Occipital lobe (tissue), 2 donors: Measurements from ENCODE around the gene H3-3A. TPM values are rescaled to one million over a fixed set of nuclear protein-coding genes. Genes with fewer than 3 reads are reported as not detected.

Source experiments
- DNase-seq: peaks from one replicate; lab custom pipeline; 2025; lab: John Stamatoyannopoulos, UW
- total RNA-seq: library from RNA; depleted of rRNA; stranded (reverse); fragments of >200 nt; gene quantifications from one replicate; pipeline ENCODE4 v1.2.3, GENCODE V29; 2014

H3-3A gene
- total RNA-seq, 1 donor from 2014 or later, result 371 TPM

DNA sequence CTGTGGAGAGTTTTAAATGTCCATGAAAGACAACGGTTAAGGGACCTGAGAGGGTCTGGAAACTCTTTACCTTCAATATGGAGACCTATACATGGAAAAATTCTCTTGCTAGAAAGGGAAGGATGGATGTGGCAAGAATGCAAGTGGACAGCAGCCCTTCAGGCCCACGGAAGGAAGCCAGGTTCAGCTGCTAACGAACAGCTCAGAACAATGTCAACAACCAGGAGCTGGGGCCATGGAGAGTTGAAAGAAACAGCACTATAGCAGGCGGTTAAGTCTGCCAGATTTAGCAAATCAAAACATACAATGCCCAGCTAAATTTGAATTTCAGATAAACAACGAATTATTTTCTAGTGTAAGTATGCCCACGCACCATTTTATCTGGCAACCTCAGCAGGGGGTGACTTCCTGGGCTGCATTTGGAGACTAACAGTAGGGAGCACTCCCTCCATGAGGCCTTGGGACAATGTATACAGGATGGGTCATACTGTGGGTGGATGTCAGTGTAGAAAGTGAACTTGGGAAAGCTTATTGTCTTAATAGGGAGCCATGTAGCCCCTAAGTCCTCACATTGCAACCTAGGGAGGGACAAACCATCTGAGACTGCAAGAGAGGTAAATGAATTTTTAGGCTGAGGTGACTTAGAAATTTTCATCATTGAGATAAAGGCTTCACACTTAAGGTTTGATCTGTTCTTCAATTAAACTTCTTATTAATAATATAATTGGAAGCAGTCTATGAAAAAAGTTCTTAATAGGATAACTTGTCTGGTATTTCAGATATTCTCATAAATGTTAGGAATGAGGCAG, 7.8 kb upstream of the H3-3A start:
- DNase-seq, result no peak

DNA sequence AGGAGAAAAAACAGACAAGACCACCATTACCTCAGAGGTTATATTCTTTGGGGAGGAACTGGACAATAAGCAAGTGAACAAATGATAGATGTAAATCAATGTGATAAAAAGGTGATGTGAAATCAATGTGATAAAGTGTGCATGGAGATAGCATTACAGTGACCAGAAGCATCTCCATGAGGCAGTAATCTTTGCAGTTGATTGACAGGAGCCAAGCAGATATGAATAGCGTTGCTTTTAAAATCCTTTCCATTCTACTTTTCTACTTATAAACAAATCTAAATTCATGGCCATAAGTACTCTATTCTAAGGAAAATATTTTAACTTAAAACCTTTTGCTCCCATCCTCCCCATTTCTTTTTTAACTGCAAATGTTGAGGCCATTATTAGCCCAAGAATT, 2.8 kb upstream of the H3-3A start:
- no peak for DNase-seq

DNA sequence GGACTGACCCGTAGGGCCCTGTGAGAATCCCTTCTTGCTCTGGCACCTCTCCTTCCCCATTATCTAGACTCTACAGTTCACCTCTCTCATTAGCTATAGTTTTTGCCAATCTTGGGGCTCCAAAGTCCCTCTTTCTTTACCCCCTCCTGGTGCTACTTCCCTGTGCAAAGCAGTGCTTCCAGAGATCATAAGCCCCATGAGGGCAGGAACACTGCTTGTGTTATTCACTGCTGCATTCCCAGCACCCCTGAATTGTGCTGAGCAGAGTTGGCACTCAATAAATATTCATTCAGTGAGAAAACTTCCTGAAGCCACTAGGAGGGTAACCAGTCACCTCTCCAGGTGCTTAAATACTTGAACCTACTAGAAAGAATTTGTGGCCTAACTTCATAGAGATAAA, 2.1 kb upstream of the H3-3A start:
- DNase-seq, result no peak

DNA sequence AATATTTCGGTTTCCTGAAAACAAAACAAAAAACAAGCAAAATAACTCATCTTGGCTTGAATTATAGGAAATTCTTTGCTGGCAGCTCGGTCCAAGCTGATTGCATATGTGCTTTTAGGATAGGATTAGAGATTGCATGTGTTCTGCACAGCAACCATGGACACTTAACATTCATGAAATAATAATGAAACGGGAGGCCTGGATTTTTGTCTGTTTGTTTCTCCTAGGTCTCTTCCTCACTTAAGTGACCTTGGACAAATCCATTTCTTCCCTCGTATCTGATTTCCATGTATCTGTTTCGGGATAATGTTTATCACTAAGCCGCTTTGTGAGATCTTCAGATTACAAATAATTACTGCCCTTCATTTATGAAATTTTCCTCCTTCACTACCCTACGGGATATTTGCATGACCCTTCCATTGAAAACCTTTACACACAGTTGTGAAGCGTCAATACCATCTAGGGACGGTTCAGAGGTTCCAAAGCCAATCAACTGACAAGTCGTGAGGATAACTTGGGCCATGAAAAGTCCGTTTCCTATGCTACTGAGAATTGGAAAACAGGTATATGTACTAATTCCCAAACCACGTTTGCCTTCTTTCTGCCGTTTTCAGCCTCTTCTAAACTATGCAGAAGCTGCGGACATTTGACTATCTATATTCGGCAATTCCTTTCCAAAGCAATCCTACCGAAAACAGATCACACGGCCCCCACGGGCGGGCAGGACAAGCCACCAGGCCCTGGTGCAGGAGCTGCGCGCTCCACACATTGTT, 1.3 kb upstream of the H3-3A start:
- DNase-seq, result no peak

DNA sequence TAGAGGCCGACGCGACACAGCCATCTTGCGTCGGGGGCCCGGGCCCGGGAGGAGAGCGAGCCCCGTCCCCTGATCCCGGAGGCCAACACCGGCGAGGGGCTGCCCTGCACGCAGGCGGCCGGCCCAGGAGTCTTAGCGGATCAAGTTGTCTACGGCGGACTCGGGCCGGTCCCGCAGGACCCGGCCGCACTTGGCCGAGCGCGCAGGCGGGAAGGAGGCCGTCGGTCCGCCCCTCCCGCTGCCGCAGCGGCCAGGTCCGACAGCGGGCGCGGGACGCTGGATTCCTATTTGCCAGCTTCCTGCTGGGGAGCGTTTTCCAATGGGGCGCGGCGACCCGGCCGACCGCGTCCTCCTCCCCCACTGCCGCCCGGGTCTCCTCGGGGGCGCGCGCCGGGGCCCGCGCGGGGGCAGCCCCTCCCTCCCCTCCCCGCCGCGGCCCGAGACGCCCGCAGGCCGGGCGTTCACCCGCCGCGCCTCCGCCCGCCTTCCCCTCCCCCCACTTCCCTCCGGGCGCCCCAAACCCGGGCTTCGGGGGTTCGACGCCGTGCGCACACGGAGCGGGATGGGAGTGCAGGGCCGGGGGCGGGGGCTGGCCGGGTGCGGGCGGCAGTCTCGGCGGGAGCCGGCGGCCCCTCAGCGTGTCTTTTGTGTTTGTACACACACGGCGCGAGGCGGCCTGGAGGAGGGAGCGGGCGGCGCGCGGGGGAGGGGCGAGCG, 517 bp upstream of the H3-3A start:
- DNase-seq, result peak; percentile 82

DNA sequence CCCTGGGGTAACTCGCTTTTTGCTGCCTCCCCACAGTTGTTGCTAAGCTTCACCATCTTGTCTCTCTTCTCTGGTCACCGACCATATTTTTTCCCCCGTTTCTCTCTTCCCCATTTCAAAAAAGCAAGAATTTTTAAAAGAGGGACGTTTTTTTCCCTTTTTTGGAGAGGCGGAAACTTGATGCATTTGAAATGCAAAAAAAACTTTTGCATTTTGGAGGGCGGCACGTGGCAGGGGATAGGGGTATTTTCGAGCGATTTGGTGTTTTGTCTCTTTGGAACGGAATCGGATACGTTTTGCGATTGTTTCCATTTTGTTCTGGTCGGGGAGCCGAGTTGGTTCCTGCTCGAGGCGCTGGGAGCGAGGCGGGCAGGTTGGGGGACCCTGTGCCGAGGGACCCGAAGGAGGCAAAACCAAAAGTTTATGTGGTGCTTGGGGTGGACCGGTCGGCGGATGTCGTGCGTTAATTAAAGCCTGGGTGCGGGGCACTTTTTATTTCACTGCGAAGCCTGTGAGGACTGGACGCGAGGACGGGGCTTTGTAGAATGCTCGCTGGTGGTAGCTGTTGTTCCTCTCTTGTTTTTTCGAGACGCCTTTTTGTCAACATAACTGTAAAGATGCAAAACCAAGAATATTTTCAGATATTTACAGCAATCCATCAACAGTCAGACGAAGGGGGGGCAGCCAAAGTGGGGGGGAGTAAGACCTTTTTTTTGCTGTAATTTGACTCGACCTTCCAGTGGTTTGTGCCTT, 884 bp downstream of the H3-3A start:
- peak; percentile 15 for DNase-seq

DNA sequence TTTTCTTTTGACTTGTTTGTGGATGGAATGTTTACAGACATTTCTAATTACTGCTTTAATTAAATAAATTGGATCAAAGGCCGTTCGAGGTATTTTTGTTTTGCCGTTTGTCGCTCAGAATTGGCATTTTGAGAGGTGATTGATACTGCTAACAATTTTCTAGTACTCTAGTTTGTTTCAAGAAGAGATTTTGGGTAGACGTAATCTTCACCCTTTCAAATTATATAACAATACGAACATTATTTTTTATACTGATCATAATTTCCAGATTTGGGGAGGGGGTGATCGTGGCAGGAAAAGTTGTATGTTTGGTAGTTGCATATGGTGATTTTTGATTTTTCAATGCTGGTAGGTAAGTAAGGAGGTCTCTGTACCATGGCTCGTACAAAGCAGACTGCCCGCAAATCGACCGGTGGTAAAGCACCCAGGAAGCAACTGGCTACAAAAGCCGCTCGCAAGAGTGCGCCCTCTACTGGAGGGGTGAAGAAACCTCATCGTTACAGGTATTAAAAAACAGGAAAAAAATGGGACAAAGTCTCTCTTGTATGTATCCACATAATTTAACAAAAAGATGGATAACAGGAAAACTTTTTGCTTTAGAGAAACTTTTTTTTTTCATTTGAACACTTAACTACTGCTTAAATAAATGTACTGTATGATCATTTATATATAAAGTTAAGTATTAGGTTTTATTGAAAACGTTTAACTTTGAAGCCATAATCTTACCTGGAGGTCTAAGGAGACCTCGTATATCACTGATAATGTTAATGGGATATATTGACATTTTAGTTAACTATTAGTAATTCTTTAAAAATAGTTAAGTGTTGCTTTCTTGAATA, 1.7 kb downstream of the H3-3A start:
- DNase-seq, result no peak

DNA sequence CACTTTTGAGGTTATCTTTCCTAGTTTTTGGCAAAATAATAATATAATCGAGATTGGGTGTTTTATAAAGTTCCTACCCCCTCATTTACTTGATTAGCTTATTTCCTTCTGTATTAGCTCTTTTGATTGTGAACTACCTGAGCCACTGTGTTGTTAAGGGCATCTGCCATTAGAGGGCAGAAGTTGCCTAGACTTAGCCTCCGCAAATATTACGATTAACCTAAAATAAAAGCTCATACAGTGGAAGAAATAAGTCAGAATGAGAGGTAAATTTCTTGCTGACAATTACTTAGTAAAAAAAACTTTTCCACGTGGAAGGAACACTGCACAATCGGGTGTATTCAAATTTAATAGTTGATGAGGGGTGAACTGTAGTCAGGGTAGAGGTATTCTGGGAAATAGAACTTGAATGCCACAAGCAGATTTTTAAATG, 2.3 kb downstream of the H3-3A start:
- DNase-seq, result no peak

DNA sequence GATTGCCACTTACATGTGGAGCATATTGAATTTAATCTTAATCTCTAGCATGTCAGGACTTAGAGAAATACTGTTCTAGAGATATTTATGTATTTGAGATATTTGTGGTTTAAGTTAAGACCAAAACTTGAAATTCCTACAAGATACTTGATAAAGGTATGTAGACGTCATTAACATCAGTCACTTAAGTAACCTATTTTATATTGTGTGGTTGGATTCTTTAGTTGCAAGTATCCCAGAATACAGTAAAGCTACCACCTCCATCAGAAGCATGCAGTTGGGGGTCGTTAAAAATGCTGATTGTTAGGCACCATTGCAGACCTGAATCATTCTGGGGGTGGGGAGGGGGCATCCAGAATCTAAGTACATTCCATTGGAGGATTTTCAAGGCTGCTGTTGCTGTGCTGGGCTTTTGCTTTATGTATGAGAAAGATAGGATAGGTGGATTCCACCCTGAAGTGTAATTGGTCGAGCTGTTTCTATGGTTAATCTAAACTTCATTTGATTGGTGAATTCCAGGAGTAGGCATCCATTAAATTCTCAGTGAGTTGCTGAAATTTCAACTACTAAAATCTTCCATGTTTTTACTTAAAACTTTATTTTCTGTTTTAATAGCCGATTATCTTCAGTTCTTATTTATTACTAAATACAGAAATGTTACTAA, 4.0 kb downstream of the H3-3A start:
- DNase-seq, result no peak

DNA sequence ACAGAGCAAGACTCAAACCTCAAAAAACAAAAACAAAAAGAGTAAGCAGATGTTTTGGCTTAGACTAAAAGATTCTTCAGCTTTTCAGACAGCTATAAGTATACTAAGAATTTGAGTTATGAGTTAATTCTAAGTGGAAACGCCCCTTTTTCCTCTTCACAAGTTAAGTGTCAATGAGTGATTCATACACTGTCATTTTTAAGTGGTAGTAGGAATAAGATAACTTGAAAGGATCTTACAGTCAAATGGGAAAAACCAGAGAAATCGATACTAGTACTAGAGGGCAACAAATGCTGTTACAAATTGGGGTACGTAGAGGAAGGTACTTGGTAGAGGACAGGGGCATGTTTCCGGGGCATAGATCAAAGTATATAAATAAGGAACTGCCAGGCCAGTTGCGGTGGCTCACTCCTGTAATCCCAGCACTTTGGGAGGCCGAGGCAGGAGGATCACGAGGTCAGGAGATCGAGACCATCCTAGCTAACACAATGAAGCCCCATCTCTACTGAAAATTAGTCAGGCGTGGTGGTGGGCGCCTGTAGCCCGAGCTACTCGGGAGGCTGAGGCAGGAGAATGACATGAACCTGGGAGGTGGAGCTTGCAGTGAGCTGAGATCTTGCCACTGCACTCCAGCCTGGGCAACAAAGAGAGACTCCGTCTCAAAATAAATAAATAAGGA, 7.4 kb downstream of the H3-3A start:
- no peak for DNase-seq

DNA sequence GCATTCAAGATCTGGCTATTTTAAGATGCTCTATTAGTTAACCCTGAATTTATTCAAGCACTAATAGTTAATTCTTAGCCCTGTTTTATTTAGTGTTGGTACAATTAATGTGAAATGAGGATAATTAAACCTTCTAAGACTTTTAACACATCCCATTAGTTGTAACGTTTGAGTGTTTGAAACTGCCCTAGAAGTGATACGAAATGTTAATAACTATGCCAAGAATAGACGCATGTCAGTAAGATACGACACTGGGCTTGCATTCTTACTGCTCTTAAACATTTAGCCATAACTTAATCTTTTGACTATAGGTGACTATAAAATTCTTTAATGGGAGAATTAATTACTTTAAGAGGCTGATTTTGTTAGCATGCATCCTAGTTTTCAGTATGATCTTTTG, 9.8 kb downstream of the H3-3A start:
- DNase-seq, result no peak

DNA sequence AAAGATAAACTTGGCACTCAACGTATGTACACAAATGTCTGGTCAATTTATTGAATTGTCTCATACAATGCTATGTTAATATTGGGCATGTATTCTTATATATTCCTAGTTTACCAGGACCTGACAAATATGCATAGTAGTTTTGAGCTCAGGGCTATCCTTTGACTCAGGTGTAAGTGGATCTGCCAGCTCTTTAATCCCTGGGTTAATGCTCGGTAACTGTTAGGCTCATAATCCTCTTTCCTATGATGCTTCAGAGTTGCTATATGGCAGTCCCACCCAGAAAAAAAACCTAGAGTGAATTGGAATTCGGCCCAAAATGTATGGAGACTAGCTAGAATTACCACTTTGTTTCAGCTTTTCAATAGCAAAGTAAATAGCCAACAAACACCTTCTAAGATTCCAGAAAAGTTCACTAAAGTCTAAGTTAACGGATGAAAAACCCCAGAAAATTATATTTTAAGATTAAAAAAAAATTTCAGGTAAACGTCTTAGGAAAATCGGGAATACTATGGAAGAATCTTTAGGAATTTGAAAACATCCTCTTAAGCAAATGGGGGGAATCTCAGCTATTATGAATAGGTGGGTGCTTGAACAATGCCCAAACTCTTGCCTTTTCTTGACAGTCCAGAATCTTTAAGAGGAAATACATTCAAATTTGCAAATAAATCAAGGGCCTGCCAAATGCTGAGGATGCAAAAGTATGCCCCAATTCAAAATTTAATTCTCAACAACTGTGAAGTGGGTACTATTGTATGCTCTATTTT, 10.9 kb downstream of the H3-3A start:
- no peak for DNase-seq

DNA sequence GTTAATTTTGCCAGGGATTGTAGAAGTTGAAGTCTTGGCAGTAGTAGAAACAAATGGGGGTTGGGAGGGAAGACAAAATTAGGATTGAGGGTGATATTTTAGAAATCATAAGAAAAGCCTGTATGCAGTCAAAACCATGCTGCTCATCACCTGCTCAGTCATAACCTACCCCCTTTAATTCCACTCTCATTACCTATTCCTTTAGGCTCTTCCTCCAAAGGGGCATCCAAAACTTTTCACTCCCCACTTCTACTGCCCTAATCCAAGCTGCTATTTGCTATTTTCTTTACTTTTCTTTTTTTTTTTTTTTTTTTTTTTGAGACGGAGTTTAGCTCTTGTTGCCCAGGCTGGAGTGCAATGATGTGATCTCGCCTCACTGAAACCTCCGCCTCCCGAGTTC, 11.5 kb downstream of the H3-3A start:
- no peak for DNase-seq

DNA sequence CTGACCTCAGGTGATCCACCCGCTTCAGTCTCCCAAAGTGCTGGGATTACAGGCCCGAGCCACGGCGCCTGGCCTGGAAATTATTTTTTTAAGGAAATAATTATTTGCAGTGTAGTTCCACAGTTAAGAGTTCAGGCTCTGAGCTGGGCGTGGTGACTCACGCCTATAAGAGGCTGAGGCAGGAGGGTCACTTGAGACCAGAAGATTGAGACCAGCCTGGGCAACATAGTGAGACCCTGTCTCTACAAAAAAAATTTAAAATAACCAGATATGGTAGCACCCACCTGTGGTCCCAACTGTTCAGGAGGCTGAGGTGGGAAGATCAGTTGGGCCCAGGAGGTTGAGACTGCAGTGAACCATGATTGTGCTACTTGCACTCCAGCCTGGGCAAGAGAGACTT, 13.9 kb downstream of the H3-3A start:
- no peak for DNase-seq

DNA sequence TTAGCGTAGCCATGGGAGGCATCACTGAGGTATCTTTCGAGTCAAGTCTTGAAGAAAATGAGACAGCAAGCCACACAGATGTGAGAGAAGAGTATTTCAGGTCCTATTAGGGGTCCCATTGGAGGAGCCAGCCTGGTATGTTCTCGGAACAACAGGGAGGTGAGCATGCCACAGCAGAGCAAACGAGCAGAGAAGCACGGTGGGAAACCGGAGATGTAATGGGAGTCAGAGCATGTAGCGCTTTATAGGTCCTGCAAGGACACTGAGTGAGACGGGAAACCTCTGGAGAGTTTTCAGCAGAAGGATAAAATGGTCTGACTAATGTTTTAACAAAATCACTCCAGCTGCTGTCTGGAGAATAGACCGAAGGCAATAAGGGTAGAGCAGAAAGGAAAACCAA, 15.9 kb downstream of the H3-3A start:
- DNase-seq, result no peak

DNA sequence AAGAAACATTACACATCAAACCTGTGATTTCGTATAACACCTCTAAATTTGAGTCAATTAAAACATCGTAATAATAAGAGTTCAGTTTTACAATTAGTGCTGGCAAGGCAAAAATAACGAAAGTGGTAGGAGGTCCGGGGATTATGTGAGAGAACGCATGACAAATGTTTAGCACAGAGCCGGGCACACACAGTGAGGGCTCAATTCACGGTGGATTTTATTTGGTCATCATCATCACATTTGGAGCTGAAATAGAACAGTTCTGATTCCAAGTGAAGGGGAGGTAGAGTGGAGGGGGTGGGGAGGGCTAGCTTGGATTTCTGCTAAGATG, 20.0 kb downstream of the H3-3A start:
- DNase-seq, result no peak

DNA sequence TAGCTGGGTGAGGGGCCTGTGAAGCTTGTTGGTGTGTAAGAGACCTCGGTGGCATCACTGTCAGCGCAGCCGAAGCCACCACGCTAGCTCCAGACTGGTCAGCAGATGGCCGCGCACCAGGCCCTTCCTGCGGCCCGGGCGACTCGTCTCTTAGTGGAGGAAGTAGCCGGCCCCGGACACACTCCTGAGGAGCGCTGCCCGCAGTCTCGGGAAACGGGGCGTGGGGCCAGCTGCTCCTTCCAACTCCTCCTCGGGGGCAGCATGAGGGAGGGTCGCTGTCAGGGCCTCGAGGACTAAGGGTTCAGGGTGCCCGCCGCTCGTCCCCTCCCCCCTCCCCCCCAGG, 20.4 kb downstream of the H3-3A start:
- DNase-seq, result peak; percentile 40

DNA sequence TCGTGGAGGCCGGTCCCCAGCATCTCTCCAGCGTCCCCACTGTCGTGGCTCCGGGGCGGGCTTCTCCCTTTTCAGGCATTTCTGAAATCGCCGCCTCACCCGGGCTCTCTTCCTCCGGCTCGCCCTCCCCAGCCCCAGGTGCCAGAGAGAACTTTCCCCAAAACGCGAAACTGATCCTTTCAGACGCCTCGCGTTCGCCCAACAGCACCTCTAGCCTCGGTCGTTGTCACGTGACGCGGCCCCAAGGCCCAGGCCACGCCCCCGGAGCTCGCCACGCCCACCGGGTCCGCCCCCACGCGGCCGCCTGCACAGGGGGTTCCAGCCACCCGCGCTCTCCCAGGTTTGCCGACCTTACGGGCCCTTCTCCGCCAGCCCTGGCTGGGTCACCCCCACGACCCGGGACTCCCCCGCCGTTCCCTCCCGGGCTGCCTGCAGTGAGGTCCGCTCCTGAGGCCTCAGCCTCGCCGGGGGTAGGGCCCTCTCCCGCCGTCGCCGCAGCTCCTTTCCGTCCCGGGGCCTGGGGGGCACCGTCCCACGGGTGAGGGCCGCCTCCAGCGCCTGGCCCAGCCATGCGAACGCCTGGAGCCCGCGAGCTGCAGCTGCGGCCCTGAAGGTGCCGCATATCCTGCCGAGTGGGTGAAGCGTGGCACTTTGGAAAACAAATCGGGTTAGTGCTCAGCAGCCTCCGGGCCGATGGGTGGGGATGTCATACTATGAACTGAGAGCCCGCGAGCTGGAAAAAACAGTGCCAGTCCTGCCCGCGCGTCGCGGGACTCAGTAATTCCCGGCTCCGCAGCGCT, 21.0 kb downstream of the H3-3A start:
- DNase-seq, result peak; percentile 87
